HG03565 (cell line): Measurements from ENCODE around the gene SIRT4.

ENCODE experiments used
- ATAC-seq: cut with Tn5 transposase; IDR thresholded peaks from one replicate; pipeline ENCODE4 v1.9.1; 2021; ENCODE audit warnings: mild to moderate bottlenecking, moderate library complexity; ENCODE audit not compliant: unreplicated experiment

SIRT4 gene

GRCh38 chr12:120278137-120279069 lies 23.7 kb upstream of the SIRT4 start:
- no peak for ATAC-seq

- ATAC-seq, result no peak
Observed at GRCh38 chr12:120283318-120283717, 18.8 kb upstream of the SIRT4 start.

GRCh38 chr12:120284381-120284780 lies 17.7 kb upstream of the SIRT4 start:
- ATAC-seq, result no peak

- ATAC-seq, result no peak
Observed at GRCh38 chr12:120286768-120287490, 15.2 kb upstream of the SIRT4 start.

- no peak for ATAC-seq
Observed at GRCh38 chr12:120287491-120287890, 14.6 kb upstream of the SIRT4 start.

GRCh38 chr12:120290609-120291305 lies 11.4 kb upstream of the SIRT4 start:
- ATAC-seq, result no peak

GRCh38 chr12:120292411-120292660 lies 9.8 kb upstream of the SIRT4 start:
- no peak for ATAC-seq

- ATAC-seq, result peak; percentile 30
Observed at GRCh38 chr12:120292661-120293531, 9.2 kb upstream of the SIRT4 start, which contains the start of gene RNU4-1. Gene RNU4-1, minus strand, starts transcription at chr12:120293237.

GRCh38 chr12:120314220-120314619 lies 12.1 kb downstream of the SIRT4 start:
- ATAC-seq, result no peak

- no peak for ATAC-seq
Observed at GRCh38 chr12:120316798-120317223, 14.7 kb downstream of the SIRT4 start.

GRCh38 chr12:120317224-120318105 lies 15.3 kb downstream of the SIRT4 start:
- ATAC-seq, result peak; percentile 97

- ATAC-seq, result no peak
Observed at GRCh38 chr12:120321382-120322202, 19.5 kb downstream of the SIRT4 start.

- no peak for ATAC-seq
Observed at GRCh38 chr12:120323772-120324171, 21.7 kb downstream of the SIRT4 start.

GRCh38 chr12:120324841-120325417 lies 22.8 kb downstream of the SIRT4 start:
- no peak for ATAC-seq

GRCh38 chr12:120327593-120327992 lies 25.5 kb downstream of the SIRT4 start, which contains the start of gene PLA2G1B:
Gene PLA2G1B, minus strand, starts transcription at chr12:120327779. Its CDS starts 26 bp downstream, at chr12:120327753.
- ATAC-seq, result no peak

GRCh38 chr12:120328228-120328627 lies 26.1 kb downstream of the SIRT4 start:
- no peak for ATAC-seq

GRCh38 chr12:120331390-120331789 lies 29.3 kb downstream of the SIRT4 start:
- ATAC-seq, result no peak

GRCh38 chr12:120332041-120332440 lies 29.9 kb downstream of the SIRT4 start:
- ATAC-seq, result no peak
